Measurements from ENCODE around the gene ARID5B. TPM values are rescaled to one million over a fixed set of nuclear protein-coding genes. Genes with fewer than 3 reads are reported as not detected.

The ARID5B gene
- total and polyA plus RNA-seq, 2 of the 4 experiments (the other 2 are of a cell fraction): 41.0 to 125 TPM

DNA sequence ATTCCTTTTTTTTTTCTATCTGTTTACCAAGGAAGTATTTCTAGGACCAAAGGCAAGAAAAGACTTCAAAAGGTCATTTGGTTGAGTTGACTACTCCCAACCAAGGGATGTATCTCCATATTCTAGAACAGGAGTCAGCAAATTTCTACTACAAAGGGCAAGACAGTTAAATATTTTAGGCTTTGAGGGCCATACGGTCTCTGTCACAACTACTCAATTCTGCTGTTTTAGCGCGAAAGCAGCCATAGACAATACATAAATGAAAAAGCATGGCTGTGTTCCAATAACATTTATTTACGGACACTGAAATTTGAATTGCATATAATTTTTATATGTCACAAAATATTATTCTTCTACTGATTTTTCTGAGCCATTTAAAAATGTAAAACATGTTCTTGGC lies 8.5 kb upstream of the ARID5B start:
- DNase-seq (no peak), ATAC-seq (ENCODE audit: low read depth) (no peak)
- H4K8ac ChIP-seq (ENCODE audit: low read depth in 2 of 2, low read length in 2 of 2): no peak overlapping the region
- no peak overlapping the region for H4K5ac ChIP-seq (ENCODE audit: low read depth, low read length)
- no peaks in the 10 kb centered on the region for H4K20me1 ChIP-seq (ENCODE audit: insufficient read depth, low read length)
- intact Hi-C loops (cut with micrococcal nuclease) (no loop called here), in situ Hi-C loops (cut with MboI; ENCODE audit: low sequenced_read_pairs) (no loop called here), dilution Hi-C loops (cut with HindIII; ENCODE audit: low sequenced_read_pairs, unreplicated experiment) (no loop called here)
- no peak overlapping the region for H2AK5ac ChIP-seq (ENCODE audit: low read depth, low read length)
- no peak overlapping the region for H2BK15ac ChIP-seq (ENCODE audit: low read depth, low read length)
- H2AFZ ChIP-seq (replicated peaks; ENCODE audit: low read length, poor library complexity): no peak overlapping the region
- BruUV-seq (replicated peaks): no TSS peak
- ChIA-PET CTCF (no interaction called here), POLR2A (ENCODE audit: unreplicated experiment) (no interaction called here)
- H2BK120ac ChIP-seq (ENCODE audit: low read depth, low read length): no peak overlapping the region
- peaks cover 4% of the 10 kb centered on the region; the same call in 1 of the 2 replicates for H3K9me1 ChIP-seq (ENCODE audit: insufficient read depth, low read length)
- H2AK9ac ChIP-seq (replicated peaks; ENCODE audit: low read depth, low read length, poor library complexity): no peak overlapping the region
- no peaks in the 10 kb centered on the region for H3K36me3 ChIP-seq (ENCODE audit: control insufficient read depth, insufficient read depth, low read length)
- H2BK20ac ChIP-seq (ENCODE audit: low read depth, low read length): no peak overlapping the region
- no peak overlapping the region for H4K91ac ChIP-seq (ENCODE audit: insufficient read depth, low read depth, low read length)
- no peak overlapping the region for H3K14ac ChIP-seq (replicated peaks; ENCODE audit: low read depth, low read length)
- H2BK5ac ChIP-seq (ENCODE audit: low read depth, low read length, poor library complexity, severe bottlenecking): no peak overlapping the region
- no peaks in the 10 kb centered on the region for H3K27me3 ChIP-seq (ENCODE audit: control insufficient read depth, insufficient read depth, low read length)
- no peak for TF ChIP-seq RFX5 (IDR thresholded peaks at IDR 0.05; ENCODE audit: low read depth, low read length)
- TF ChIP-seq POLR2A (IDR thresholded peaks at IDR 0.05; ENCODE audit: low read depth, low read length): no peak
- TF ChIP-seq MXI1 (IDR thresholded peaks at IDR 0.05; ENCODE audit: borderline replicate concordance, low read depth, low read length): no peak
- TF ChIP-seq FOS (IDR thresholded peaks at IDR 0.05; ENCODE audit: low read depth, low read length): no peak
- TF ChIP-seq, protein P1, sequence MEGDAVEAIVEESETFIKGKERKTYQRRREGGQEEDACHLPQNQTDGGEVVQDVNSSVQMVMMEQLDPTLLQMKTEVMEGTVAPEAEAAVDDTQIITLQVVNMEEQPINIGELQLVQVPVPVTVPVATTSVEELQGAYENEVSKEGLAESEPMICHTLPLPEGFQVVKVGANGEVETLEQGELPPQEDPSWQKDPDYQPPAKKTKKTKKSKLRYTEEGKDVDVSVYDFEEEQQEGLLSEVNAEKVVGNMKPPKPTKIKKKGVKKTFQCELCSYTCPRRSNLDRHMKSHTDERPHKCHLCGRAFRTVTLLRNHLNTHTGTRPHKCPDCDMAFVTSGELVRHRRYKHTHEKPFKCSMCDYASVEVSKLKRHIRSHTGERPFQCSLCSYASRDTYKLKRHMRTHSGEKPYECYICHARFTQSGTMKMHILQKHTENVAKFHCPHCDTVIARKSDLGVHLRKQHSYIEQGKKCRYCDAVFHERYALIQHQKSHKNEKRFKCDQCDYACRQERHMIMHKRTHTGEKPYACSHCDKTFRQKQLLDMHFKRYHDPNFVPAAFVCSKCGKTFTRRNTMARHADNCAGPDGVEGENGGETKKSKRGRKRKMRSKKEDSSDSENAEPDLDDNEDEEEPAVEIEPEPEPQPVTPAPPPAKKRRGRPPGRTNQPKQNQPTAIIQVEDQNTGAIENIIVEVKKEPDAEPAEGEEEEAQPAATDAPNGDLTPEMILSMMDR (conservative IDR thresholded peaks at IDR 0.05; ENCODE audit: low read depth, low read length): no peak
- no peak for TF ChIP-seq MAZ (IDR thresholded peaks at IDR 0.05; ENCODE audit: borderline replicate concordance, low read depth, low read length)
- no peak for TF ChIP-seq CEBPB (IDR thresholded peaks at IDR 0.05; ENCODE audit: low read depth, low read length)
- no peak for TF ChIP-seq NFE2L2 (IDR thresholded peaks at IDR 0.05; ENCODE audit: low read depth, low read length)
- TF ChIP-seq RCOR1 (IDR thresholded peaks at IDR 0.05; ENCODE audit: insufficient replicate concordance, low read length): no peak
- TF ChIP-seq MAFK (IDR thresholded peaks at IDR 0.05; ENCODE audit: low read depth, low read length): no peak
- TF ChIP-seq, protein P2, sequence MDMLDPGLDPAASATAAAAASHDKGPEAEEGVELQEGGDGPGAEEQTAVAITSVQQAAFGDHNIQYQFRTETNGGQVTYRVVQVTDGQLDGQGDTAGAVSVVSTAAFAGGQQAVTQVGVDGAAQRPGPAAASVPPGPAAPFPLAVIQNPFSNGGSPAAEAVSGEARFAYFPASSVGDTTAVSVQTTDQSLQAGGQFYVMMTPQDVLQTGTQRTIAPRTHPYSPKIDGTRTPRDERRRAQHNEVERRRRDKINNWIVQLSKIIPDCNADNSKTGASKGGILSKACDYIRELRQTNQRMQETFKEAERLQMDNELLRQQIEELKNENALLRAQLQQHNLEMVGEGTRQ (IDR thresholded peaks at IDR 0.05; ENCODE audit: low read depth, low read length): no peak
- no peak for TF ChIP-seq RAD21 (IDR thresholded peaks at IDR 0.05; ENCODE audit: low read length)
- no peak for TF ChIP-seq CHD1 (IDR thresholded peaks at IDR 0.05; ENCODE audit: low read depth, low read length)
- no peak for TF ChIP-seq SMC3 (IDR thresholded peaks at IDR 0.05; ENCODE audit: low read depth, low read length)
- TF ChIP-seq, protein P3, sequence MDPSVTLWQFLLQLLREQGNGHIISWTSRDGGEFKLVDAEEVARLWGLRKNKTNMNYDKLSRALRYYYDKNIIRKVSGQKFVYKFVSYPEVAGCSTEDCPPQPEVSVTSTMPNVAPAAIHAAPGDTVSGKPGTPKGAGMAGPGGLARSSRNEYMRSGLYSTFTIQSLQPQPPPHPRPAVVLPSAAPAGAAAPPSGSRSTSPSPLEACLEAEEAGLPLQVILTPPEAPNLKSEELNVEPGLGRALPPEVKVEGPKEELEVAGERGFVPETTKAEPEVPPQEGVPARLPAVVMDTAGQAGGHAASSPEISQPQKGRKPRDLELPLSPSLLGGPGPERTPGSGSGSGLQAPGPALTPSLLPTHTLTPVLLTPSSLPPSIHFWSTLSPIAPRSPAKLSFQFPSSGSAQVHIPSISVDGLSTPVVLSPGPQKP (IDR thresholded peaks at IDR 0.05; ENCODE audit: borderline replicate concordance, low read depth, low read length): no peak
- no peak for TF ChIP-seq BHLHE40 (IDR thresholded peaks at IDR 0.05; ENCODE audit: low read depth, low read length)
- no peak overlapping the region for H3K18ac ChIP-seq (ENCODE audit: low read depth, low read length)
- no CpG with 5 or more reads among the region's 4 CpGs for WGBS, 2 experiments (ENCODE audit: extremely low coverage in 2 of 2, insufficient read length in 1 of 2)
- no peak overlapping the region for H3K9ac ChIP-seq (ENCODE audit: low read depth, low read length)
- peaks cover 13% of the 10 kb centered on the region for H3K4me1 ChIP-seq (ENCODE audit: control insufficient read depth, insufficient read depth, low read length)
- no peaks in the 10 kb centered on the region for H3K9me3 ChIP-seq (ENCODE audit: control insufficient read depth, insufficient read depth, low read length)
- no peak overlapping the region for H3K4ac ChIP-seq (ENCODE audit: low read depth, low read length)
- H3K4me2 ChIP-seq (ENCODE audit: low read depth, low read length): no peak overlapping the region
- no peak overlapping the region for H3K23ac ChIP-seq (ENCODE audit: low read depth, low read length)
- peaks cover 0 to 7% of the 10 kb centered on the region in 2 experiments; a peak in 2 of 4 replicates for H3K79me1 ChIP-seq (ENCODE audit: low read depth in 1 of 2, low read length in 2 of 2)
- no peak overlapping the region for H3K27ac ChIP-seq (ENCODE audit: insufficient read depth, low read length)
- no peak overlapping the region for H3K56ac ChIP-seq (ENCODE audit: extremely low read depth, insufficient read depth, low read length)
- H3K4me3 ChIP-seq (ENCODE audit: insufficient read depth, low read depth, low read length): no peak overlapping the region
